HG02759 (cell line): ENCODE measurements around the gene PSEN1.
A peak's percentile ranks its signal among the peaks of the same experiment; 100 is the strongest.

Experiments
- ATAC-seq: cut with Tn5 transposase; IDR thresholded peaks from one replicate; pipeline ENCODE4 v1.9.1; 2021; ENCODE audit warnings: mild to moderate bottlenecking, moderate library complexity; ENCODE audit not compliant: unreplicated experiment

The PSEN1 gene

DNA sequence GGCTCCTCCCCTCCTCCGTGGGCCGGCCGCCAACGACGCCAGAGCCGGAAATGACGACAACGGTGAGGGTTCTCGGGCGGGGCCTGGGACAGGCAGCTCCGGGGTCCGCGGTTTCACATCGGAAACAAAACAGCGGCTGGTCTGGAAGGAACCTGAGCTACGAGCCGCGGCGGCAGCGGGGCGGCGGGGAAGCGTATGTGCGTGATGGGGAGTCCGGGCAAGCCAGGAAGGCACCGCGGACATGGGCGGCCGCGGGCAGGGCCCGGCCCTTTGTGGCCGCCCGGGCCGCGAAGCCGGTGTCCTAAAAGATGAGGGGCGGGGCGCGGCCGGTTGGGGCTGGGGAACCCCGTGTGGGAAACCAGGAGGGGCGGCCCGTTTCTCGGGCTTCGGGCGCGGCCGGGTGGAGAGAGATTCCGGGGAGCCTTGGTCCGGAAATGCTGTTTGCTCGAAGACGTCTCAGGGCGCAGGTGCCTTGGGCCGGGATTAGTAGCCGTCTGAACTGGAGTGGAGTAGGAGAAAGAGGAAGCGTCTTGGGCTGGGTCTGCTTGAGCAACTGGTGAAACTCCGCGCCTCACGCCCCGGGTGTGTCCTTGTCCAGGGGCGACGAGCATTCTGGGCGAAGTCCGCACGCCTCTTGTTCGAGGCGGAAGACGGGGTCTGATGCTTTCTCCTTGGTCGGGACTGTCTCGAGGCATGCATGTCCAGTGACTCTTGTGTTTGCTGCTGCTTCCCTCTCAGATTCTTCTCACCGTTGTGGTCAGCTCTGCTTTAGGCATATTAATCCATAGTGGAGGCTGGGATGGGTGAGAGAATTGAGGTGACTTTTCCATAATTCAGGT, at the start of gene PSEN1:
PSEN1 (plus strand) TSS at position 121 of the 839 bp plus-strand sequence. CDS start 11,513 bp downstream, outside the sequence.
- ATAC-seq, result peak; percentile 95

- no peak for ATAC-seq
Observed at GRCh38 chr14:73091044-73091443, 45.3 kb upstream of the PSEN1 start.

DNA sequence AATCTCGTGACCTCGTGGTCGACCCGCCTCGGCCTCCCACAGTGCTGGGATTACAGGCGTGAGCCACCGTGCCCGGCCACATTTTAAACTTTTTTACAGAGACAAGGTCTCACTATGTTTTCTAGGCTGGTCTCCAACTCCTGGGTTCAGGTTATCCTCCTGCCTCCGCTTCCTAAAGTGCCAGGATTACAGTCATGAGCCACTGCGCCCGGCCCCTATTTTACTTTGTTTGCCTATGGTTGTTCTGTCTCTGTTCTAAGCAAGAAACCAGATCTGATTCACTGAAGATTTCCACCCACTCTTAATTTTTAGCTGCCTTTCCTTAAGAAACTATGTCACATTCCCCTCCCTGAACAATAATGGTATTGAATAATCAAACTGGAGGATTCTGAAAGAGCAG, 38.9 kb upstream of the PSEN1 start:
- ATAC-seq, result no peak

DNA sequence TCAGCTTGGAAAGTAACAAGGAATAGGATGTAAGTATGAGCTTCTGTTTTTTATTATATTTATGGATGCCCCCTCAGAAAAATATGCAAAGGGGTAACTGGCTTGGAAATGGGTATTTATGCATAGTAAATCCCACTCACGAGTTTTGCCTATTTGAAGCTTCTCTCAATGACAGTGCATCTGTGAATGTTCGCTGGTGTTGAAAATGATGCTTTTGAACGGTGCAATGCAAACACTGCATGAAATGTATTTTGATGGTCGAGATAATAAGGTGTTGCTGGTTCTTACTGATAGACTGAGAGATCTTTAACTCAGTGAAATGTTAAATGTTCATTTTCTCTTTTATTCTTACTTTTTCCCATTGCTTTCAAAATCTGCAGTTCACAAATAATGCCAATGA, 36.0 kb upstream of the PSEN1 start:
- no peak for ATAC-seq

DNA sequence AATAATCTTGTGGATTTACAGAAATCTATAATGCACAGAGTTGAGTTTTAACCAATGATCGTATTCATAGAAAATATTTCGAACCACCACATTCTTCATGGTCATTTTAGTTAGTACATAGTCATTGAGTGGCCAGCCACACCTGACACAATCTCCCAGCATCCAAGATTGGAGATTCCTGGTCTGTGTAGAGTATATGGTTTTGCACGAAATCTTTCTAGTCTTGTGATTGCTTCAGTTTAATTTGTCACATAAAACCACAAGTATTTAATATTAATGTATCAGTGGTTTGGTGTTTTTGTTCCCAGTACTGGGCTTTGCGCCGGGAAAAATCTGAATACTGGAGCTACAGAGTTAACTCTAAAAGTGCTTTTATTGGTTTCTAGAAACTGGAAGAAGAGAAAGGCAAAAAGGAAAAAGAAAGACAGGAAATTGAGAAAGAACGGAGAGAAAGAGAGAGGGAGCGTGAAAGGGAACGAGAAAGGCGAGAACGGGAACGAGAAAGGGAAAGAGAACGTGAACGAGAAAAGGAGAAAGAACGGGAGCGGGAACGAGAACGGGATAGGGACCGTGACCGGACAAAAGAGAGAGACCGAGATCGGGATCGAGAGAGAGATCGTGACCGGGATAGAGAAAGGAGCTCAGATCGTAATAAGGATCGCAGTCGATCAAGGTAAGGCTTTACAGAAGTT, 33.4 kb upstream of the PSEN1 start:
- ATAC-seq, result no peak

DNA sequence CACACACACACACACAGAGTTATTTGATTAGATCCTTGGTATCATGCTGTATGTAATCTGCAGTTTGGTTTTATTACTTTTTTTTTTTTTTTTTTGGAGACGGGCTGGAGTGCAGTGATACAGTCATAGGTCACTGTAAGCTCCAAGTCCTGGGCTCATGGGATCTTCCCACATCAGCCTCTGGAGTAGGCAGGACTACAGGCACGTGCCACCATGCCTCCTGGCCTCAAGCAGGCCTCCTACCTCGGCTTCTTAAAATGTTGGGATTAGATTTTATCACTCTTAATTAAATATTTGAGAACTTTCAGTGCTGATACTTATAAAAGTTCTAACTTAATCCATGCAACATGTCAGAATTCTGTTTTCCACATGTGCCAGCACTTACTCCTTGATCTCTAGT, 31.3 kb upstream of the PSEN1 start:
- no peak for ATAC-seq

- no peak for ATAC-seq
Observed at GRCh38 chr14:73105727-73106126, 30.6 kb upstream of the PSEN1 start.

- ATAC-seq, result no peak
Observed at GRCh38 chr14:73116079-73116665, 20.1 kb upstream of the PSEN1 start.

- ATAC-seq, result no peak
Observed at GRCh38 chr14:73124180-73124894, 12.0 kb upstream of the PSEN1 start.

DNA sequence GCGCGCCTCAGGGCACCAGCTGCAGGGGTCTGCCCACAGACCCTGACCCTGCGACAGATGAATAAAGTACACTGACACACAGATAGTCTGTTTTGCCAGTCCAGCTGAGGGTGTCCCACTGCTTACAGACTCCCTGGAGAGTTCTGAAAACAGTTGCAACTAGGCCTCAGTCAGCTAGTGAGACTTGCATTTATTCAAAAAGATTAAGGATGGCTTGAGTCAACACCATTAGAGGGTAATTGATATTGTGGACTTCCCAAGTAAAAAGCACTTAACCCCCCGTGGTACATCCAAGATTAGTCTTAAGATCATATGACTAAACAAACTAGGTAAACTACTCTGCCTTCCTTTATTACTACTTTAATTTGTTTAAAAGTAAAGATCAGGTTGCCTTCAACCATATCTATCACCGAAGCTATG, 11.1 kb upstream of the PSEN1 start:
- ATAC-seq, result no peak

DNA sequence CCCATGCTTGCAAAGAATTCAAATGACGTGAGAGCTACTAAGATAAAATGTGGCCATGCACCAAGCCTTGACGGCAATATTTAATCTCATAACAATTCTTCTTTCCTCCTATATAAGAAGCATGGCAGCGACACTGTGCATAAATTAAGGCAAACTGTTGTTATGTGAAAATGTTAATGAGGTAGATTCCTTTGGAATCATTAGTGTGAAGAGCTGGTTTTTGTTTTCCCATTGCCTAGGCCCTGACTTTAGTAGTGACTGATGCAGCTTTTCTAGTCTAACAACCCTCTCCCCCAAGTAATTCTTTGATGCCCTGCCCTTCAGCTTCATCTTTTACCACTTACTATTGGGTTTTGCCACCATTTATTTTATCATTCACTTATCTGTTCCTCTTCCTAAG, 10.6 kb upstream of the PSEN1 start:
- no peak for ATAC-seq

DNA sequence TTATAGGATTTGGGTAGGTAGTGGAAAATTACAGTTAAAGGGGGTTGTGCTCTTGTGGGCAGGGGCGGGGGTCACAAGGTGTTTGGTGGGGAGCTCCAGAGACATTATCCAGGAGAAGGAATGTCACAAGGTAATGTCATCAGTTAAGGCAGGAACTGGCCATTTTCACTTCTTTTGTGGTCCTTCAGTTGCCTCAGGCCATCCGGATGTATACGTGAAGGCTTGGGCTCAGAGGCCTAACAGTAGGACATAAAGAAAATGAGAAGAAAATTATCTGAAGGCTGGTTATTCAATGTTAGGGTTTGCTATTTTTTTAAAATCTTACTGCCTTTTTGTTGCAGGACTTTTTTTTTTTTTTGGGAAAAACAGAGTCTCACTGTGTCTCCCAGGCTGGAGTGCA, 2.5 kb upstream of the PSEN1 start:
- ATAC-seq, result no peak

DNA sequence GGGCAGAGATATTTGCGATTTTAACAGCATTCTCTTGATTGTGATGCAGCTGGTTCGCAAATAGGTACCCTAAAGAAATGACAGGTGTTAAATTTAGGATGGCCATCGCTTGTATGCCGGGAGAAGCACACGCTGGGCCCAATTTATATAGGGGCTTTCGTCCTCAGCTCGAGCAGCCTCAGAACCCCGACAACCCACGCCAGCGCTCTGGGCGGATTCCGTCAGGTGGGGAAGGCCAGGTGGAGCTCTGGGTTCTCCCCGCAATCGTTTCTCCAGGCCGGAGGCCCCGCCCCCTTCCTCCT, 271 bp upstream of the PSEN1 start:
- no peak for ATAC-seq

- no peak for ATAC-seq
Observed at GRCh38 chr14:73140811-73141323, 4.6 kb downstream of the PSEN1 start.

- no peak for ATAC-seq
Observed at GRCh38 chr14:73142216-73142615, 5.9 kb downstream of the PSEN1 start.

- ATAC-seq, result no peak
Observed at GRCh38 chr14:73143003-73143402, 6.7 kb downstream of the PSEN1 start.

DNA sequence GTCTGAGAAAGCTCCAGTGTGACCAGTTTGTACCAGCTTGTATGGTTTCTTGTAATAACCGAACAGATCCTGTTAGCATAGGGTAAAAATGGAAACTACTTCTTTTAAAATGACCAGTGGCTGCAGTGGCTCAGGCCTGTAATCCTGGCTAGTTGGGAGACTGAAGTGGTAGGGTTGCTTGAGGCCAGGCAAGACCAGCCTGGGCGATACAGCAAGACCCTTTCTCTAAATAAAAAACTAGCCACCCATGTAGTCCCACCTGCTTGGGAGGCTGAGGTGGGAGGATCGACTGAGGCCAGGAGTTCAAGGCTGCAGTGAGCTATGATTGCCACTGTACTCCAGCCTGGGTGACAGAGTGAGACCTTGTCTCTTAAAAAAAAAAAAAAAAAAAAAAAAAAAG, 7.3 kb downstream of the PSEN1 start:
- no peak for ATAC-seq

DNA sequence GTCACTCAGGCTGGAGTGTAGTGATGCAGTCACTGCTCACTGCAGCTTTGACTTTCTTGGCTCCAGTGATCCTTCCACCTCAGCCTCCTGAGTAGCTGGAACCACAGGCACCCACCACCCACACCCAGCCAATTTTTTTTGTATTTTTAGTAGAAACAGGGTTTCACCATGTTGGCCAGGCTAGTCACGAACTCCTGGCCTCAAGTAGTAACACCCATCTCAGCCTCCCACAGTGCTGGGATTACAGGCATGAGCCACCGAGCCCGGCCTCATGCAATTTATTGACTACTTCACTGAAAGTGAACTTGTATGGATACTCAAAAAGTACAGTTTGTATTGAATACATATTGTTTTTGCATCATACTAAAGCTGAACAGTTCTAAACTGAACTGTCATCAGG, 9.1 kb downstream of the PSEN1 start:
- ATAC-seq, result no peak

- ATAC-seq, result no peak
Observed at GRCh38 chr14:73146111-73146510, 9.8 kb downstream of the PSEN1 start.

- ATAC-seq, result no peak
Observed at GRCh38 chr14:73149753-73150152, 13.4 kb downstream of the PSEN1 start.

GRCh38 chr14:73153272-73153671, 17.0 kb downstream of the PSEN1 start:
- no peak for ATAC-seq
